Measurements from ENCODE around the gene VAT1.

The VAT1 gene

GRCh38 chr17:42969001-42969581 lies 53.1 kb downstream of the VAT1 start:
- in situ Hi-C loops (cut with HindIII; ENCODE audit: low sequenced_read_pairs) = no loop called here
- DNase-seq (ENCODE audit: low read depth) = no peak

DNA sequence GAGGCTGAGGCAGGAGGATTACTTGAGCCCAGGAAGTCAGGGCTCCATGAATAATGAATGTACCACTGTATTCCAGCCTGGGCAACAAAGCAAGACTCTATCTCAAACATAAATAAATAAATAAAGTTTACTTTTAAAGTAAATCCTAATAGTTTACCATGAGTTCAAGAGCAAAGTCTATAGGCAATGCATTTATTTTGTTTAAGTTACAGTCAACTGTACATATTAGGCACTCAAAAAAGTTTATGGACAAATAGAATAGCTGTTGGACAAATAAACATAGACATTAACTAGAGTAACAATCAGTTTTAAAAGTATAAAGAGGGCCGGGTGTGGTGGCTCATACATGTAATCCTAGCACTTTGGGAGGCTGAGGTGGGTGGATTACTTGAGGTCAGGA lies 54.3 kb downstream of the VAT1 start:
- in situ Hi-C loops (cut with HindIII; ENCODE audit: low sequenced_read_pairs) = no loop called here
- no peak for DNase-seq (ENCODE audit: low read depth)
- H3K4me3 ChIP-seq (ENCODE audit: low read depth, low read length) = no peak overlapping the region
- TF ChIP-seq CTCF (IDR thresholded peaks at IDR 0.05; ENCODE audit: low read depth, low read length, missing control alignments) = no peak

More at GRCh38 chr17:42969001-42969581, 53.1 kb downstream of the VAT1 start:
- H3K4me3 ChIP-seq (ENCODE audit: low read depth, low read length) = no peak overlapping the region
- TF ChIP-seq CTCF (IDR thresholded peaks at IDR 0.05; ENCODE audit: low read depth, low read length, missing control alignments) = no peak

All from astrocyte of the cerebellum (primary cell).